GM19035 (cell line): ENCODE measurements around the gene ZNF609.

ENCODE experiments used
- ATAC-seq: cut with Tn5 transposase; IDR thresholded peaks from one replicate; pipeline ENCODE4 v1.9.1; 2021; ENCODE audit not compliant: unreplicated experiment

The ZNF609 gene

DNA sequence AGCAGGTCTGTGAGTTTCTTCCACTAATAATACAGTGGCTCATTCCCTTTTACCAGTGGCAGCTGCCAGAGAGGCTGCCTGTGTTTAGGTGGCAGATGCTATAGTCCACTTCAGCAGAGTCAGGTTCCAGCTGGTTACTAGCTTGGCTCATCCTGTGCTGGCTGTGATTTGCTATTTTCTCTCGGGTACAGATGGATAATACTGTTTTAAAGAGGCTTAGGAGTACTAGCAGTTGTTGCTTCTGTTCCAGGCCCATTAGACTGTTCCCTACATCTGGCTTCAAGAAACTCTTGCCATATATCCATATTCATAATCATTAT is 41.0 kb downstream of the ZNF609 start:
- no peak for ATAC-seq

DNA sequence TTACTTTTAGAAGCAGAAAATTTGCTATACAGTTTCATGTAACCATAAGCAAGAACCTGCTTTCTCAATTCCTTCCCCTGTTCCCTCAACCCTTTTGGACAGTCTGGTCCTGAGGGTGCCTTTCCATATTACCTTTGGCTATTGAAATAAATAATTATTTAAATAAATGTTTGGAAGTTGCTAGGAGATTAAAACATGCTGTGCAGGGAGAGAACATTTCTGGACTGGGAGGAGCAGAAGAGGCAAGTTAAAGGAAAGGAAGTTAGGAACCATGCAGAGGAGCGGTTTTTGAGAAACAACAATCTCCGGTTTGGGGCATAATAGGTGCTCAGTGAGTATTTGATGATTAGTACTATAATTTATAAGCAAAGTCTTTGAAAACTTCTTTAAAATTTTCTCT is 41.8 kb downstream of the ZNF609 start:
- no peak for ATAC-seq

DNA sequence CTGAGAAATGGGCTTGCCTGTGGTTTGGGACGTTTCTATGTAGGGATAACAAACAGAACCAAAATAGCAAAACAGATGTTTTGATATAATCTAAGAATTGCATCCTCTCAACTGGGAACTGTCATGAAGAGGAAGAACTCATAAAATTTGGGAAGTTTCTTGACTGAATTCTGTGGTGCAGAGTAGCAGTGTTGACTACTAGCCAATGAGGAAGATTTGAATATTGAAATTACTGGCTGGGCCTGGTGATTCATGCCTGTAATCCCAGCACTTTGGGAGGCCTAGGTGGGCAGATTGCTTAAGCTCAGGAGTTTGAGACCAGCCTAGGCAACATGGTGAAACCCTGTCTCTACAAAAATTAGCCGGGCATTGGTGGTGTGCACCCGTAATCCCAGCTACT is 42.2 kb downstream of the ZNF609 start:
- no peak for ATAC-seq

DNA sequence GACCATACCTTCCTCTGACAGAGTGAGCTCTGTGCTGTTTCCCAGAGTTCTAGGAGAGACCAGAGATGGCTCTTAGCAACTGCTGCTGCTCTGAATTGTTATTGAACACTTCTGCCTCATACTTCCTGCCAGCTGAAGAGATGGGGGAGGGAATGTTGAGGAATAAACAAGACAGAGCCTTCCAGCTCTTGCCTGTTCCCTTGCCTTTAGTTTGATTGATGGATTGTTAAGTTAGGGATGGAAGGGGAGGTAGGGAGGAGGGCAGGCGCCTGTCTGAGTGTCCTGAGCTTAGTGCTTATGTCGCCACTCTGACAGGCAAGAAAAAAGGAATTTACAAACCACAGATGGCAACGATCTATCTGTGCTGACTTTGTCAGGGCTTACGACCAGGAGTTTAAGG is 42.8 kb downstream of the ZNF609 start:
- no peak for ATAC-seq

DNA sequence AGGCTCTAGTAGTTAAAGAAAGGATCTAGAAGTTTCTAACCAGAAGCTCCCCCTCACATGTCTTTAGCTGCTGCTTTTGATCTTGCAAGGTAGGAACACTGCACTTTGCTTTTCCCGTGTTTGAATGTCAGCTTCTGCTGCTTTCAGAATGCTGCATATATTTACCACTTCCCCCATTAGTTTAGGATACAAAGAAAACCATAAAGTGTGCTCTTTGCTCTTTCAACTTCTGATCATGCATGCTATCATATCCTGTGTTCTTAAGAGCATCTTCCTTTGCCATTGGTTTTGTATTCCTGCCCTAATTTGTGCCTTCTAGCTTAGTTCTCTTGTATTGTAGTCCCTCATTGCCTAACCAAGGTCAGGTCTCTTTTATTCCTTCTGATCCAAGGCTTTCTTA is 43.3 kb downstream of the ZNF609 start:
- no peak for ATAC-seq

DNA sequence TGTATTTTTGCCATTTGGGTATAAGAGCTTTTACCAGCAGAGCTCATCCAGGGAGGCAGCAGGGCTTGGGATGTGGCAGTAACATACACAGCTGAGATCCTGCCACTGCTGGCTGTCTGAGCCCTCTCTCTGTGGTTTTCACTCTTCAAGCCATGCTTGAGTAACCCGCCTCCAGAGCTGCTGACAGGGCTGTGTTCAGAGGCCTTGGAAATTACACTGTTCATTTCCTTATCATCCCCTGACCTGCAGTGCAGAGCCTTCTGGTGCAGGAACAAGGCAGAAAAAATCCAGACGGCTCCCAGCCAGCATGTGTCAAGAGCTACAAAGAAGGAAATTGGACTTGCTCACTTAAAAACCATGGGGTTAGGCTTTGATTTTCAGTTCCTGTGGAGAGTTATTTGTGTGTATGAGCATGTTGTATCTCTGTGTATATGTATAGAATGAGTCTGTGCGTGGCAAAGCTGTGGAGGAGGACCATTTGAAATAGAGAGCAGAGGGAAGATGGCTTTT is 47.0 kb downstream of the ZNF609 start:
- ATAC-seq, result peak; percentile 69

DNA sequence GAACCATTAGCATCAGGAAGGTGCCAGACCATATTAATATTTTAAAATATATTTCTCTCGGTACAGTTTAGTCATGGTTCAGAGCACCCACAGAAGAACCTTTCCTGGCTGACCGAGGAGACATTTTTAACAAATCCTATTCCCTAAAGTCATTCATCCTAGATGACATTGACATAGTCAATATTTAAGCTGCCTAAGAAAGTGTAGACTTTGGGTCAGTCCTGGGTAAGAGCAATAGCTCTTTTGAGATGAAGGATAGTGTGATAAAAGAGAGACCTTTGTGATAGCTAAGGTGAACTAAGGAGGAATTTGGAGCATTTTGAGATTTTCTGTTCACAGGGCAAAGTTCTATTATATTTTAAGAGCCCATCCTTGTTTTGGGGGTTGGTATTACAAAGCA is 47.5 kb downstream of the ZNF609 start:
- ATAC-seq, result no peak

DNA sequence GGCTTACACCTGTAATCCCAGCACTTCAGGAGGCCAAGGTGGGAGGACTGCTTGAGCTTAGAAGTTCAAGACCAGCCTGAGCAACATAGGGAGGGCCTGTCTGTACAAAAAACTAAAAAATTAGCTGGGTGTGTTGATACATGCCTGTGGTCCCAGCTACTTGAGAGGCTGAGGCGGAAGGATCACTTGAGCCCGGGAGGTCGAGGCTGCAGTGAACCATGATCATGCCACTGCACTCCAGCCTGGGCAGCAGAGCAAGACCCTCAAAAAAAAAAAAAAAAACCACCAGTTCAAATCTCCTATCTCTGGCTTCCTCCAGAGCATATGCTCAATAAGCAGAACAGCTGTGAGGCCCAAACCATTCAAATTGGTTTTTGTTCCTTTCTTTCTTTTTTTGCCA is 53.4 kb downstream of the ZNF609 start:
- ATAC-seq, result no peak

DNA sequence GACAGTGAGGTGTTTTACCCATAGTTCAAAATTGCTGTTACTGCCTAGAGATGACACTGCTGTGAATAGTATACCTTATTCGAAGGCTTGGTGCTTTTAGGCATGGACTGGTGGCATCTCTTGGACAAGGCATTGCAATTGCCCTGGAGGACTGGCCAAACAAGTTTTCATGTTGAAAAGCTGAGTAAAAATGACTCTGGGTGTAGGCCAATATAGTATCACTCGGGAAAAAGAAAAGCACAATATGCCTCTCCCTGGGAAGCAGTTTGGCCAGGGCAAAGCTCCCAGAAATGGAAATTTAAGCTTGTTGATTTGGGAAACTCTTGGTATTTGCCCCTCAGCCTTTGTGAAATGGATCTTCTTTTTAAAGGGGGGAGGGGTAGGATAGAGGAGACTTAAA is 54.8 kb downstream of the ZNF609 start:
- no peak for ATAC-seq

DNA sequence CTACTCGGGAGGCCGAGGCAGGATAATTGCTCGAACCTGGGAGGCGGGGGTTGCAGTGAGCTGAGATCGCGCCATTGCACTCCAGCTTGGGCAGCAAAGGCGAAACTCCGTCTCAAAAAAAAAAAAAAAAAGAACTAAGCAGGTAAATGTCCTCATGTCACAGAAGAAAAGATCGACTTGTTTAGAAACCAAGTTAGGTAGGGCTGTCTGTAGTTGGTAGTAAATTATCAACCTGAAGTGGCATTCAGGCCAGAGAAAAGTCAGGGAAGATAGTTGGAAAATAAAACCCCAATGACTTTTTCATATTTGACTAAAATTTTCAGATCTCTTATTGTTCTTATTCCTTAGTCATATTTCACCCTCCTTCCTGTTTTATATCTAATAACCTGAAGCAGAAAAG is 55.4 kb downstream of the ZNF609 start:
- no peak for ATAC-seq

DNA sequence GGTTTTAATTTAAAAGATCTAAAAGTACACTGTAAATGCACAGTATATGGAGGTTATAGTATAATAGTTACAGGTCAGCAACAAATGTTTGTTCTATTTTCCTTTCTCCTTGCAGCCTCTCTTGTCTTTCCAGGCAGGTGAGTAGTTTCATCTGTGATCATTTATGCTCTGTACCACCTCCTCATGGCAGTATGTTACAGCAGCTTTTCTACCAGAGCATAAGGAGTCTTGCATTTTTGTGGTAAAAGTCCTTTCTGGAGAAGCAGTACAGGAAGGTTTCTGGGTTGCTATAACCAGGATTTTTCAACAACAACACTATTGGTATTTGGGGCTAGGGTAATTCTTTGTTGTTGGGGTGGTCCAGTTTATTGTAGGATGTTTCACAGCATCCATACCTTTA is 59.5 kb downstream of the ZNF609 start:
- ATAC-seq, result no peak

DNA sequence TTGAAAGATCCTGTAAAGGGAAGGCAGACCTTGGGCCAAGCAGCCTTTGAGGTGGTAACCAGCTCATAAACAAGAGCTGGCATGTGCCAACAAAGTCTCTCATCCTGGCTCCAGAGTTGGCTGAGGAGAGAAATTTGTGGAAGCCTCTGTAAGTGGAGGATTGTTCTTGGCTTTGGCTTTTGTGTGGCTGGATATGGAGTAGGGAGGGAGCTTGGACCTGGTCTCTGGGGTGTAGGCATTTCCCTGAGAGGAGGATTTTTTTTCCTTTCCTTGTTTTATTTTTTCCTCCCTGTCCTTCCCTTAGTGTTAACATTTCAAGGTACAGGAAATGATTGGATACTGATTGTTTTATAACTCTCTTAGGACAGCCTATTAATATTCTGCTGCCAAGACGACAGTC is 60.8 kb downstream of the ZNF609 start:
- no peak for ATAC-seq

DNA sequence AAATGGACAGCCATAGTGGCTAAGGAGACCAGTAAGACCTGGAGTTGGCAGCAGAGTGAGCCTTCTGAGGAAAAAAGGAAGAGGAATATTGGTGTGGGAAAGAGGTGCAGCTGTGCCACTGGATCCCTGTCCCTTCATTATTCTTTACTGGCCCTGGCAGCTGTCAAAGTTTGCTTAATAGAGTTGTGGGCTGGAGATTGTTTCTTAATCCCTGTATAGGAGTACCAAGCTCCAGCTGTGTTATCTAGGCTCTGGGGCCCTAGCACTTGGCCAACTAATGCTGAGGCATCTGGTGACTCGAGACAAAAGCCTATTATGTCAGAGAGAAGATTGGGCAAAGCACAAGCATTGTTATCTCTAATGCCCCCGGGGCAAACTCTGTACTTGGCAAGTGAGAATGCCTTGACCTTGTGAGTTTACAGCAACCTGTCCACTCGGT is 61.4 kb downstream of the ZNF609 start:
- ATAC-seq, result no peak

DNA sequence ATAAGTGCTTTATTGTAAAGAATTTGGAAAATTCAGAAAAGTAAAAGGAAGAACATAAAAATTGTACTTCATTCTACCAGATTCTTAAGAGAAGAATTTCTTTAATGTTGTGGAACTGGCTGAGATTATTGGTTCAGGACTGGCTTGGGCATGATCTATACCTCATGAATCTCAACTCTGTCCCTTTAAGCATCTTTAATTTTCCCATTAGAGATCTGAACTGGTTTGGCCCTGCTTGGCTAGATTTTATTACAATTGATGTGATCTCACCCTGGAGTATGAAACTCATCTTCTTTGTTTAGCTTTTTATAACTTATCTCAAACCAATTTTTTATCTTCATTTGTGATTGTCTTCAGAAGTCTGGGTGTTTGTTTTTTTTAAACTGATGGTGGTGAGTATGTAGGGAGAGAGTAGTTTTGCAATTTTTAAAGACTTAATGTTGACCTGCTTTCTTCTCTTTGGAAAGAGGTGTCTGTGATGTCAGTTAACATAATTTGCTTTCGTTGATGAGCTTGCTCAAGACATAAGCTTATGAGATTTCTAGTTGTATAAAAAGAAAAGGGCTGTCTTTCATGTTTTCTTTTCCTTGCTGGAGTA is 61.9 kb downstream of the ZNF609 start:
- ATAC-seq, result no peak

DNA sequence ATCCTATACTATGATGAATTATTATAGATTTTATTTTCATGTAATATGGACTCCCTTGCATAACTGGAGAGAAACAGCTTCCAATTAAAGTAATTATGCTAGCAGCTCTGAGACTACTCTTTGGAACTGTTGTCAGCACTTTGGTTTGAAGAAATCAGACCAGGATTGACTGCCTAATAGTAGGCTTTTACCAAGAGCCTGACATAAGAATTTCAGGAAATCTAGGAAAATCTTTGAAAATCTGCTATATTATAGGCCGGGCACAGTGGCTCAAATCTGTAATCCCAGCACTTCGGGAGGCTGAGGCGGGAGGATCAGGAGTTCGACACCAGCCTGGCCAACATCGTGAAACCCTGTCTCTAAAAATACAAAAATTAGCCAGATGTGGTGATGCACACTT is 62.9 kb downstream of the ZNF609 start:
- ATAC-seq, result no peak

DNA sequence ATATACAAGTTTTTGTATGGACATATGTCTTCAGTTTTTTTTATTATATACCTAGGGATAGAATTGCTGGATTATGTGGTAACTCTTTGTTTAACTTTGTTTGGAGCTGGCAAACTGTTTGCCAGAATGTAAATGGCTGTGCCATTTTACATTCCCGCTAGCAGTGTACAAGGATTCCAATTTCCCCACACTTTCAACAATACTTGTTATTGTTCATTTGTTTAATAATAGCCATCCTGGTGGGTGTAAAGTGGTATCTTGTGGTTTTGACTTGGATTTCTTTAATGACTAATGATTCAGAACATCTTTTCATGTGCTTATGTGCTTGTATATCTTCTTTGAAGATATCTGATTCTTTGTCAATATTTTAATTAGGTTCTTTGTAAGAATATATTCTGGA is 64.4 kb downstream of the ZNF609 start:
- ATAC-seq, result no peak

DNA sequence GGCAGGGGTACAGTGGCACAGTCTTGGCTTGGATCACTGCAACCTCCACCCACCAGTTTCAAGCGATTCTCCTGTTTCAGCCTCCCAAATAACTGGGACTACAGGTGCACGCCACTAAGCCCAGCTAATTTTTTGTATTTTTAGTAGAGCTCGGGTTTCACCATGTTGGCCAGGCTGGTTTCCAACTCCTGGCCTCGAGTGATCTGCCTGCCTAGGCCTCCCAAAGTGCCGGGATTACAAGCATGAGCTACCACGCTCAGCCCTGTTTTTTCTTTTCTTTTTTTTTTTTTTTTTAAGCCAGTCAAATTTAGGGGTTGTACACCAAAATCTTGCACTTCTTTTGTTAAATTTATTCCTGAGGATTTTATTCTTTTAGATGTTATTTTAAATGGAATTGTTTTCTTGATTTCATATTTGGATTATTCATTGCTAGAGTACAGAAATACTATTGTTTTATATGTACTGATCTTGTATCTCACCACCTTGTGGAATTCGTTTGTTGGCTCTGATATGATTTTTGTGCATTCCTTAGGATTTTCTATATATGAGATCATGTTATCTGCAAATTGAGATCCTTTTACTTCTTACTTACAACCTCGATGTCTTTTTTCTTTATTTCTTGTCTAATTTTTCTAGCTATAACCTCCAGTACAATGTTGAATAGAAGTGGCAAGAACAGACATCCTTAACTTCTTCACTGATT is 65.6 kb downstream of the ZNF609 start:
- no peak for ATAC-seq

DNA sequence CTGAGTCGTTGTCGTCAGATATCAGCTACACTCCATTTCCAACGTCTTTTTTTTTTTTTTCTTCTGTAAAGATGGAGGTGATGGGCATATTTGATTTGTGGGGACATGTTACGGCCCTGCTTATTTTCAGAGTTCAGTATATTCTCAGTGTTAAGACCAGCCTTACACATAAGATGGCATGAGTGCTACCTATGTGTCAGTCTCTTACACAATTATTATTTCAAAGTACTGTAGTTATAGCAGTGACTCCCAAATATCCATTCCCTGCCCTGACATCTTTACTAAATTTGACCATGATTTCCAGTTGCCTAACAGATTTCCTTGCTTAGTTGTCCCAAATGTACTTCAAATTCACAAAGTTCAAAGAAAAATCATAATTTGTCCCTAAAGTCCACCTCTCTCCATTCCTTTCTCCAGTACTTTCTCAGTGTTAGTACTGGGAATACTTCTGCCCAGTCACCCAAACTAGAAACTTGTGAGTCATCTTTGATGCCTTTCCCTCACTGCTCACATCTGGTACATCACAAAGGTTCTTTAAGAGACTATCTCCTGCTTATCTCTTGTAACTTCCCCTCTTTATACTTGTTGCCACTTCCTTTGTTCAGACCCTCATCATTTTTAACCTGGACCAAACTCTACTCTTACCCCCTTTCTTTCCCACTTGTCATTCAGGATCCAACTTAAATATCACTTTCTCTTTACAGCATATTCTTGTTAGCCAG is 67.0 kb downstream of the ZNF609 start:
- no peak for ATAC-seq

DNA sequence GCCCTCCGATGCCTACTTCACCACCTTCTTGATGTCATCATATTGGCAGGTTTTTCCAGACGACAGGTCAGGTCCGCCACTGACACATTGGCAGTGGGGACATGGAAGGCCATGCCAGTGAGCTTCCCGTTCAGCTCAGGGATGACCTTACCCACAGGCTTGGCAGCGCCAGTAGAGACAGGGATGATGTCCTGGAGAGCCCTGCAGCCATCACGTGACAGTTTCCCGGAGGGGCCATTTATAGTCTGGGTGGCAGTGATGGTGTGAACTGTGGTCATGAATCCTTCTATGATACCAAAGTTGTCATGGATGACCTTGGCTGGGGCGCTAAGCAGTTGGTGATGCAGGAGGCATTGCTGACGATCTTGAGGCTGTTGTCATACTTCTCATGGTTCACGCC is 68.5 kb downstream of the ZNF609 start:
- ATAC-seq, result no peak

DNA sequence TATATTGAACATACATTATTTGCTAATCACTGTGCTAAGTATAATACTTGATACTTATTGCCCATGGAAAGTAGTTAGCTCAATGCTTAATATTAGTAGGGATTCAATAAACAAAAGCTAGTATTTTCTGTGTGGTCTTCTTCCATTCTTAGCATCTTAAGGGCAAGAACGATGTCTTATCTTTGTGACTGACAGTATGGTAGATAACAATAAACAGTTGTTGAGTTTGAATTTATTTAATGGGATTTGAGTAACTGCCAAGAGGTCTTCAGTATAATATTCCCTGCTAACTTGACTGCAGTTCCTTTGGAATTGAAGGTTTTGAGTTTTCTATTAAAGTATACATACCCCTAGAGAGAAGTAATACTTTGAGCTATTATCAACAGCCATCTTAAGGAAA is 70.1 kb downstream of the ZNF609 start:
- no peak for ATAC-seq

DNA sequence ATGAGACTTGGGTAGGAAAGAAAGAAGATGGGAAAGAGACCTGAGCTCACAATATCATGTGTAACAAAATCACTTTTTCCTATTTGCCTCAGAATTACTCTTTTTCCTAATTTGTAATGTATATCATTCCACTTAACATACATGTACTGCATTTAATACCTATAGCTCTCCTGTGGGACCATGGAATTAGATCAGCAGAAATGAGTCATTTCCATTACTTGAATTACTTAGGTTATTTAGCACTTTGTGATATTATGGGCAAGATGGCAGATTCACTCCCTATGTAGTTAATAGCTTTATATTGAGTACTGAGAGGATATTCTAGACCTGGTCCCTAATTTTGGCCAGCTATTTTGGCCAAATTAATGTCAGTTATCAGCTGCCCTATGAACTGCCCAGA is 70.5 kb downstream of the ZNF609 start:
- ATAC-seq, result no peak

DNA sequence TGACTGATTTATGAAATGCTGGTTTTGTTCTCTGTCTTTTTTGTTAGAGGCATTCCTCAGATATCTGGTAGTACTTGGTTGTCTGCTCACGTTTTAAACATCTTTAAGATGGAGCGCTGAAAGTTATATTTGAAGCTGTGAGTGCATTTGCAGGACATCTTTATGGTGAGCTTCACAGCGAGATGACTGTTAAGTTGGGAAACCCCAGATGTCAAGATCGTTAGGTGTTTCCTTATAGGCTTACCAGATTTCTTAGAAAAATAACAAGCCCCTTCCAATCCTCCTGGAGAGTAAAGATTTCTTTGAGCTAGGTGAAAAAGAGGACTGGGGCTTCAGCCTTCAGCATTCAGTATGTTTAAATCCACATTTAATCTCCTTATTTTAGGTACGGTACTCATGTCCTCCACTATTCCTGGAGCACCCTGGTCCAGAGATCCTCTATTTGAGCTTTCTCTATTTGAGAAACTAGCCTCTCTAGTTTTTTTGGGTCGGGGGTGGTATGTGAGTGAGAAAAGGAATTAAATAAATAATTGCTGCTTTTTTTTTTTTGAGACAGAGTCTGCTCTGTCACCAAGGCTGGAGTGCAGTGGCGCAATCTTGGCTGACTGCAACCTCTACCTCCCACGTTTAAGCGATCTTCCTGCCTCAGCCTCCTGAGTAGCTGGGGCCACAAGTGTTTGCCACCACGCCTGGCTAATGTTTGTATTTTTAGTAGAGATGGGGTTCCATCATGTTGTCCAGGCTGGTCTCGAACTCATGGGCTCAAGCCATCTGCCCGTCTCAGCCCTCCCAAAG is 72.3 kb downstream of the ZNF609 start:
- no peak for ATAC-seq
